ENCODE results near the gene OGDH.

GRCh38 chr7:44599222-44599621 is 7.2 kb upstream of the OGDH start:
- TF ChIP-seq PRDM10 (tag by site-specific recombination; IDR thresholded peaks at IDR 0.05) (no peak), YY1 (tag by site-specific recombination; IDR thresholded peaks at IDR 0.05) (no peak), CTCF (tag by site-specific recombination; IDR thresholded peaks at IDR 0.05) (no peak), MZF1 (tag by site-specific recombination; IDR thresholded peaks at IDR 0.05; ENCODE audit: borderline replicate concordance) (no peak), ZNF133 (tag by site-specific recombination; IDR thresholded peaks at IDR 0.05) (no peak), ZNF830 (tag by site-specific recombination; IDR thresholded peaks at IDR 0.05; ENCODE audit: low read depth) (no peak), SP7 (tag by site-specific recombination; IDR thresholded peaks at IDR 0.05) (no peak), ZNF768 (tag by site-specific recombination; IDR thresholded peaks at IDR 0.05) (no peak), ZBTB26 (tag by site-specific recombination; optimal IDR thresholded peaks at IDR 0.05) (no peak), ZNF670 (tag by site-specific recombination; IDR thresholded peaks at IDR 0.05; ENCODE audit: low read depth) (no peak), BCL11A (tag by site-specific recombination; IDR thresholded peaks at IDR 0.05; ENCODE audit: low read depth) (no peak), ZNF513 (tag by site-specific recombination; IDR thresholded peaks at IDR 0.05) (no peak), PBX3 (CRISPR knock-in tag; IDR thresholded peaks at IDR 0.05) (no peak)
